Esophagus squamous epithelium (tissue), 5 donors: ENCODE measurements around the gene CEMP1. TPM values are rescaled to one million over a fixed set of nuclear protein-coding genes. Genes with fewer than 3 reads are reported as not detected.

ENCODE experiments used
- DNase-seq: peaks from one replicate; lab custom pipeline; 2025; lab: John Stamatoyannopoulos, UW
- H3K27ac ChIP-seq, 4 donors: fragments of 200-600 bp; sonication (generic); one replicate each; pipeline ENCODE4 v1.5.1; 2016 to 2019; ENCODE audit warnings: mild to moderate bottlenecking in 1 of 4
- H3K27me3 ChIP-seq, 4 donors: fragments of 200-600 bp; sonication (generic); 1 replicate in 3 of 4; 2 replicates in 1 of 4; pipeline versions ENCODE4 v1.5.1 to v1.6.0; 2017 to 2021; ENCODE audit warnings: antibody characterized with exemption in 1 of 4
- H3K36me3 ChIP-seq, 3 donors: fragments of 200-600 bp; sonication (generic); one replicate each; pipeline ENCODE4 v1.5.1; 2016 to 2019
- H3K4me1 ChIP-seq, 3 donors: fragments of 200-600 bp; sonication (generic); one replicate each; pipeline ENCODE4 v1.5.1; 2017 to 2019
- H3K4me3 ChIP-seq, 4 donors: fragments of 200-600 bp; sonication (generic); 1 replicate in 3 of 4; 2 replicates in 1 of 4; pipeline ENCODE4 v1.5.1; 2016 to 2019; ENCODE audit warnings: mild to moderate bottlenecking in 2 of 4, moderate library complexity in 1 of 4
- H3K9me3 ChIP-seq, 3 donors: fragments of 200-600 bp; sonication (generic); one replicate each; pipeline ENCODE4 v1.5.1; 2016 to 2019
- CTCF ChIP-seq, 6 experiments: fragments of 450-650 bp in 4 of 6; fragments of 200-600 bp in 2 of 6; sonication (generic) in 2 of 6; IDR thresholded peaks; one replicate each; pipeline ENCODE4 v1.5.1; 2016 to 2019; ENCODE audit warnings: antibody characterized with exemption in 6 of 6, mild to moderate bottlenecking in 4 of 6, moderate library complexity in 4 of 6
- POLR2A ChIP-seq, 4 donors: fragments of 450-650 bp; IDR thresholded peaks; one replicate each; pipeline ENCODE4 v1.6.1; 2017; ENCODE audit warnings: antibody characterized with exemption in 4 of 4, mild to moderate bottlenecking in 4 of 4, moderate library complexity in 3 of 4
- WGBS, 2 donors: methylation state at CpG; one replicate each; pipeline ENCODE4 v1.1.5; 2018; 5-methylcytosine and 5-hydroxymethylcytosine counted together
- intact Hi-C: fragments of 100-400 bp; cut with DNase I; formaldehyde crosslinking; loops from one replicate; pipeline ENCODE4 v1.15.0; 2022
- total RNA-seq, 4 donors: library from RNA; depleted of rRNA; stranded (reverse); fragments of >200 nt; gene quantifications; one replicate each; pipeline ENCODE4 v1.1.0, GENCODE V29; 2016
- donor health status: DM: yes; HTN: yes; CAD: no.

The CEMP1 gene
- total RNA-seq, 4 donors from 2014 or later: 0.76 TPM; not detected in 3

GRCh38 chr16:2499454-2499853 lies 31.8 kb downstream of the CEMP1 start:
- no CpG with 5 or more reads among the region's 6 CpGs for WGBS, 2 donors
- TF ChIP-seq POLR2A (IDR thresholded peaks at IDR 0.05) (no peak), CTCF (IDR thresholded peaks at IDR 0.05) (no peak)
- intact Hi-C loops: loop anchor here (5.0 to 10.0 kb wide), 2 partner anchors 75 to 157 kb away; partner anchors contain the start of genes ABCA3 and CCNF
- H3K9me3 ChIP-seq: no peaks in the 10 kb centered on the region
- H3K4me3 ChIP-seq: no peak overlapping the region
- peaks cover 0 to 12% (median 0%) of the 10 kb centered on the region in 3 donors for H3K36me3 ChIP-seq
- no peak for DNase-seq
- peak overlapping the region; percentile 50 to 74 (median 72) for H3K27ac ChIP-seq
- peaks cover 38 to 79% (median 47%) of the 10 kb centered on the region in 3 donors for H3K4me1 ChIP-seq
- no peaks in the 10 kb centered on the region for H3K27me3 ChIP-seq

GRCh38 chr16:2498531-2499253 lies 32.5 kb downstream of the CEMP1 start:
- H3K4me1 ChIP-seq: peaks cover 38 to 79% (median 47%) of the 10 kb centered on the region in 3 donors
- H3K27ac ChIP-seq: peak overlapping the region; percentile 50 to 74 (median 72)
- H3K4me3 ChIP-seq: no peak overlapping the region
- intact Hi-C loops: loop anchor here (5.0 to 10.0 kb wide), 2 partner anchors 74 to 156 kb away; partner anchors contain the start of genes ABCA3 and CCNF
- no peaks in the 10 kb centered on the region for H3K27me3 ChIP-seq
- DNase-seq: no peak
- peaks cover 0 to 12% (median 0%) of the 10 kb centered on the region in 3 donors for H3K36me3 ChIP-seq
- H3K9me3 ChIP-seq: no peaks in the 10 kb centered on the region
- TF ChIP-seq CTCF (IDR thresholded peaks at IDR 0.05): no peak
- TF ChIP-seq POLR2A (IDR thresholded peaks at IDR 0.05): no peak
- WGBS, 2 donors: 93% methylated on average over 3 of the region's 15 CpGs; no CpG with 5 or more reads in 1 of the 2 donors

- Histone ChIP-seq H3K9me3 (no peaks in the 10 kb centered on the region), H3K36me3 (peaks cover 0 to 12% (median 0%) of the 10 kb centered on the region in 3 donors), H3K4me1 (peaks cover 38 to 74% (median 47%) of the 10 kb centered on the region in 3 donors), H3K27me3 (no peaks in the 10 kb centered on the region), H3K4me3 (no peak overlapping the region), H3K27ac (peak overlapping the region in 3 of 4 donors; percentile 19 to 72 (median 40))
- 79 to 84% methylated on average over 11 to 12 of the region's 26 CpGs for WGBS, 2 donors
- DNase-seq: no peak
- intact Hi-C loops: loop anchor here (5.0 to 10.0 kb wide), 2 partner anchors 73 to 156 kb away; partner anchors contain the start of genes ABCA3 and CCNF
- no peak for TF ChIP-seq CTCF (IDR thresholded peaks at IDR 0.05)
- no peak for TF ChIP-seq POLR2A (IDR thresholded peaks at IDR 0.05)
Measured at GRCh38 chr16:2497695-2498484, 33.3 kb downstream of the CEMP1 start.

GRCh38 chr16:2497116-2497630 lies 34.0 kb downstream of the CEMP1 start:
- TF ChIP-seq POLR2A (IDR thresholded peaks at IDR 0.05) (no peak), CTCF (IDR thresholded peaks at IDR 0.05) (no peak)
- Histone ChIP-seq H3K4me1 (peaks cover 38 to 67% (median 41%) of the 10 kb centered on the region in 3 donors), H3K27me3 (no peaks in the 10 kb centered on the region), H3K4me3 (no peak overlapping the region), H3K27ac (peak overlapping the region in 3 of 4 donors; percentile 19 to 72 (median 42)), H3K36me3 (peaks cover 0 to 12% (median 0%) of the 10 kb centered on the region in 3 donors), H3K9me3 (no peaks in the 10 kb centered on the region)
- DNase-seq: no peak
- WGBS, 2 donors: 48 to 70% methylated on average over 6 to 11 of the region's 21 CpGs
- intact Hi-C loops: loop anchor here (5.0 to 10.0 kb wide), 2 partner anchors 72 to 155 kb away; partner anchors contain the start of genes ABCA3 and CCNF
